A549 (cell line): ENCODE data around the gene SPATS2. TPM values are rescaled to one million over a fixed set of nuclear protein-coding genes. Genes with fewer than 3 reads are reported as not detected.

ENCODE experiments used
- ATAC-seq, 2 experiments: fragments of 200-7000 bp in 1 of 2; fragments of >200 bp in 1 of 2; cut with Nextera tagmentation in 1 of 2; cut with Tn5 transposase in 1 of 2; 3 replicates each; pipeline versions ENCODE4 v1.8.0 to v1.9.1; 2018 to 2020; ENCODE audit warnings: mild to moderate bottlenecking in 1 of 2, moderate library complexity in 1 of 2
- CTCF ChIA-PET: fragments of 300-600 bp; sonication (Branson Sonifier 250); formaldehyde crosslinking; extraction: SDS; loops from one replicate; lab custom pipeline; 2021; ENCODE audit warnings: antibody characterized with exemption, inconsistent platforms; lab: Yijun Ruan, JAX
- POLR2A ChIA-PET: fragments of 350-600 bp; formaldehyde crosslinking; extraction: SDS; loops from one replicate; lab custom pipeline; 2021; ENCODE audit warnings: antibody characterized with exemption, inconsistent platforms; lab: Yijun Ruan, JAX
- DNase-seq, 2 experiments: peaks; one replicate each; pipeline versions ENCODE4 v3.0.0 to v3.0.0-alpha.2; 2011 to 2016; ENCODE audit warnings: low read depth in 1 of 2, low spot score in 1 of 2
- FAIRE-seq: peaks from 2 replicates; lab custom pipeline; 2011; peaks lifted over from hg19 to GRCh38; lab: Jason Lieb, UNC
- H3K27ac ChIP-seq, 2 experiments: fragments of >200 bp; sonication (Bioruptor Twin); formaldehyde crosslinking; 3 replicates each; pipeline ENCODE4 v1.5.1; 2016 to 2017
- H3K4me1 ChIP-seq: fragments of >200 bp; sonication (Bioruptor Twin); formaldehyde crosslinking; 3 replicates; pipeline ENCODE4 v1.6.1; 2016
- H3K4me2 ChIP-seq: fragments of >200 bp; sonication (Bioruptor Twin); formaldehyde crosslinking; 3 replicates; pipeline ENCODE4 v1.6.1; 2016
- H3K4me3 ChIP-seq: fragments of >200 bp; sonication (Bioruptor Twin); formaldehyde crosslinking; 3 replicates; pipeline ENCODE4 v1.5.1; 2016
- H3K9me3 ChIP-seq: fragments of >200 bp; sonication (Bioruptor Twin); formaldehyde crosslinking; 3 replicates; pipeline ENCODE4 v1.6.1; 2016
- BHLHE40 ChIP-seq: IDR thresholded peaks from 2 replicates; pipeline ENCODE4 v1.6.1; 2012; ENCODE audit warnings: low read depth, low read length, inconsistent platforms
- CBX8 ChIP-seq: fragments of 200-600 bp; sonication (generic); IDR thresholded peaks from 2 replicates; pipeline ENCODE4 v1.6.1; 2016
- CEBPB ChIP-seq, 2 experiments: fragments of >200 bp in 1 of 2; sonication (Bioruptor Twin) in 1 of 2; formaldehyde crosslinking in 1 of 2; IDR thresholded peaks; 2 replicates each; pipeline ENCODE4 v1.6.1; 2012 to 2016
- EHF ChIP-seq: fragments of 250-450 bp; sonication (Bioruptor Pico); IDR thresholded peaks from 2 replicates; pipeline ENCODE4 v1.5.0; 2020; ENCODE audit warnings: mild to moderate bottlenecking
- EHMT2 ChIP-seq: fragments of 200-600 bp; sonication (generic); IDR thresholded peaks from 2 replicates; pipeline ENCODE4 v1.6.1; 2016; ENCODE audit warnings: antibody characterized with exemption, low read depth, mild to moderate bottlenecking, moderate library complexity
- EP300 ChIP-seq, 2 experiments: fragments of >200 bp; sonication (Bioruptor Twin); formaldehyde crosslinking; IDR thresholded peaks; 2 replicates in 1 of 2; 3 replicates in 1 of 2; pipeline ENCODE4 v1.6.1; 2016 to 2017
- ESRRA ChIP-seq: fragments of 150-350 bp; IDR thresholded peaks from 2 replicates; pipeline ENCODE4 v1.6.1; 2014; ENCODE audit warnings: mild to moderate bottlenecking, low read length, borderline replicate concordance
- FOSB ChIP-seq: fragments of 250-450 bp; sonication (Bioruptor Pico); IDR thresholded peaks from 2 replicates; pipeline ENCODE4 v1.5.0; 2020; ENCODE audit warnings: mild to moderate bottlenecking, moderate library complexity
- GATA3 ChIP-seq: IDR thresholded peaks from 2 replicates; pipeline ENCODE4 v1.6.1; 2012; ENCODE audit warnings: borderline replicate concordance
- HDAC2 ChIP-seq: fragments of 200-600 bp; sonication (generic); IDR thresholded peaks from 2 replicates; pipeline ENCODE4 v1.6.1; 2016
- HEYL ChIP-seq: fragments of 250-450 bp; sonication (Bioruptor Pico); IDR thresholded peaks from 2 replicates; pipeline ENCODE4 v1.8.0; 2021; ENCODE audit warnings: mild to moderate bottlenecking, moderate library complexity
- HOXA7 ChIP-seq: fragments of 250-450 bp; sonication (Bioruptor Pico); IDR thresholded peaks from 2 replicates; pipeline ENCODE4 v1.5.0; 2020; ENCODE audit warnings: mild to moderate bottlenecking, moderate library complexity
- HOXB13 ChIP-seq: fragments of 250-450 bp; sonication (Bioruptor Pico); IDR thresholded peaks from 2 replicates; pipeline ENCODE4 v1.5.0; 2020; ENCODE audit warnings: low read depth, mild to moderate bottlenecking, moderate library complexity
- HOXB5 ChIP-seq: fragments of 250-450 bp; sonication (Bioruptor Pico); IDR thresholded peaks from 2 replicates; pipeline ENCODE4 v1.5.0; 2020; ENCODE audit warnings: mild to moderate bottlenecking, moderate library complexity
- JUN ChIP-seq, 2 experiments: fragments of >200 bp; sonication (Bioruptor Twin); formaldehyde crosslinking; IDR thresholded peaks; 2 replicates in 1 of 2; 3 replicates in 1 of 2; pipeline ENCODE4 v1.6.1; 2016 to 2017
- MAFK ChIP-seq: fragments of 450-650 bp; IDR thresholded peaks from 2 replicates; pipeline ENCODE4 v1.6.1; 2014; ENCODE audit not compliant: partially characterized antibody
- MAX ChIP-seq: IDR thresholded peaks from 2 replicates; pipeline ENCODE4 v1.6.1; 2012
- MAZ ChIP-seq: fragments of 150-350 bp; IDR thresholded peaks from 2 replicates; pipeline ENCODE4 v1.6.1; 2014; ENCODE audit warnings: antibody characterized with exemption, low read depth, low read length, borderline replicate concordance
- MYC ChIP-seq: IDR thresholded peaks from 2 replicates; pipeline ENCODE4 v1.6.1; 2012; ENCODE audit warnings: mild to moderate bottlenecking, inconsistent platforms, low read length, improper control_type of control experiment, borderline replicate concordance
- NPAS2 ChIP-seq: fragments of 250-450 bp; sonication (Bioruptor Pico); IDR thresholded peaks from 2 replicates; pipeline ENCODE4 v1.8.0; 2022; ENCODE audit warnings: mild to moderate bottlenecking, moderate library complexity, borderline replicate concordance
- NR3C1 ChIP-seq: fragments of >200 bp; sonication (Bioruptor Twin); formaldehyde crosslinking; IDR thresholded peaks from 3 replicates; pipeline ENCODE4 v1.6.1; 2017
- PHF8 ChIP-seq: fragments of 200-600 bp; sonication (generic); IDR thresholded peaks from 2 replicates; pipeline ENCODE4 v1.6.1; 2016; ENCODE audit warnings: low read depth, mild to moderate bottlenecking, antibody characterized with exemption, moderate library complexity, borderline replicate concordance
- POLR2AphosphoS2 ChIP-seq: conservative IDR thresholded peaks from 2 replicates; pipeline ENCODE4 v1.6.1; 2012; ENCODE audit warnings: low read length, improper control_type of control experiment, inconsistent platforms
- RARB ChIP-seq: fragments of 250-450 bp; sonication (Bioruptor Pico); IDR thresholded peaks from 2 replicates; pipeline ENCODE4 v1.8.0; 2021; ENCODE audit warnings: mild to moderate bottlenecking, moderate library complexity
- REST ChIP-seq: fragments of 200-600 bp; sonication (generic); IDR thresholded peaks from 2 replicates; pipeline ENCODE4 v1.6.1; 2016; ENCODE audit warnings: antibody characterized with exemption, mild to moderate bottlenecking, moderate library complexity
- SREBF2 ChIP-seq: fragments of 450-650 bp; IDR thresholded peaks from 2 replicates; pipeline ENCODE4 v1.6.1; 2014; ENCODE audit warnings: mild to moderate bottlenecking, moderate library complexity
- TFCP2L1 ChIP-seq: fragments of 250-450 bp; sonication (Bioruptor Pico); IDR thresholded peaks from 2 replicates; pipeline ENCODE4 v1.5.0; 2021; ENCODE audit warnings: mild to moderate bottlenecking
- USF2 ChIP-seq: fragments of 450-650 bp; IDR thresholded peaks from 2 replicates; pipeline ENCODE4 v1.6.1; 2014; ENCODE audit warnings: antibody characterized with exemption
- ZC3H11A ChIP-seq: fragments of 450-650 bp; IDR thresholded peaks from 2 replicates; pipeline ENCODE4 v1.6.1; 2014; ENCODE audit warnings: antibody characterized with exemption, mild to moderate bottlenecking
- ZSCAN20 ChIP-seq: fragments of 250-450 bp; sonication (Bioruptor Pico); IDR thresholded peaks from 2 replicates; pipeline ENCODE4 v1.8.0; 2022; ENCODE audit warnings: mild to moderate bottlenecking, moderate library complexity
- WGBS: methylation state at CpG from one replicate; pipeline ENCODE4 v1.1.6; 2017; ENCODE audit errors: missing lambda C conversion rate; 5-methylcytosine and 5-hydroxymethylcytosine counted together
- polyA plus RNA-seq, 4 experiments: library from polyadenylated mRNA; depleted of rRNA in 3 of 4; stranded (reverse); fragments of >200 nt; fragmentation: RNase III in 1 of 4; extraction: RNeasy Plus Mini Kit Qiagen cat#74134 plus additional on column Dnase treatment in 1 of 4; gene quantifications; 2 replicates in 3 of 4; 3 replicates in 1 of 4; pipeline ENCODE4 v1.2.3, GENCODE V29; 2011 to 2017
- TF ChIP-seq, protein P1 (sequence below): fragments of 250-450 bp; sonication (Bioruptor Pico); IDR thresholded peaks from 2 replicates; pipeline ENCODE4 v1.5.0; 2020; ENCODE audit warnings: low read depth, mild to moderate bottlenecking, moderate library complexity
- TF ChIP-seq, protein P2 (sequence below): IDR thresholded peaks from 2 replicates; pipeline ENCODE4 v1.6.1; 2012; ENCODE audit warnings: low read depth, borderline replicate concordance

Gene SPATS2
- polyA plus RNA-seq, 2 of the 4 experiments (the other 2 are of a cell fraction): 37.7 to 154 TPM

GRCh38 chr12:49448858-49449257, 81.6 kb downstream of the SPATS2 start (continued):
- no peak for TF ChIP-seq REST
- no peak for TF ChIP-seq ZSCAN20
- no peak for TF ChIP-seq HDAC2
- TF ChIP-seq TFCP2L1: no peak
- no peak for TF ChIP-seq EHMT2
- no peak for TF ChIP-seq SREBF2

DNA sequence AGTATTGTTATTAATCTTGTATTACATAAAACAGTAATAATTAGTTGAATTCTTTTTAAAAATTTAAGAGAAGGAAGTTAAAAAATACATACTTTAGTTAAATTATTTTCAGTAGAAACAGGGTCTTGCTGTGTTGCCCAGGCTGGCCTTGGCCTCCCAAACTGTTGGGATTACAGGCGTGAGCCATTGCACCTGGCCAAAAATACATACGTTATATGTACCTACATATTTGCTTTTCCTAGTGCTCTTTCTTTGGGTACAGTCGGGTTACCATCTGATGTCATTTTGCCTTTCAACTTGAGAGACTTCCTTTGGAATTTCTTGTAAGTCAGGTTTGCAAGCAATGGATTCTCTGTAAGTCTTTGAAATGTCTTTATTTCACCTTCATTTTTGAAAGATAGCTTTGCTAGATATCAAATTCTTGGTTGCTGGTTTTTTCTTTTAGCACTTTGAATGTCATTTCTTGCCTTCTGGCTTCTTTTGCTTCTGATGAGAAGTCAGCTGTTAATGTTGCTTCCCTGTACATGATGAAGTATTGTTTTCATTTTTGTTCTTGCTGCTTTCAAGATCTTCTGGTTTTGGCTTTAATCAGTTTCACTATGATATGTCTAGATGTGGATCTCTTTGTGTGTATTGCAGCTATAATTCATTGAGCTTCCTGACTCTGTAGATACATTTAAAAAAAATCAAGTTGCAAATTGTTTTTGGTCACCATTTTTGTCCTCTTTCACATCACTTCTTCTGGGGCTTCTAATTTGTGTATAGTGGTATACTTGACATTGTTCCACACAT, 84.4 kb downstream of the SPATS2 start:
- CTCF ChIA-PET: interaction anchor here (0.6 to 1.7 kb wide), 5 partner anchors 17 to 128 kb away, joined by 3 to 7 read pairs (median 5); no protein-coding TSS in a partner anchor
- H3K9me3 ChIP-seq: no peaks in the 10 kb centered on the region
- no peak overlapping the region for H3K4me3 ChIP-seq
- H3K27ac ChIP-seq: no peak overlapping the region
- FAIRE-seq: no peak
- no peak overlapping the region for H3K4me2 ChIP-seq
- H3K4me1 ChIP-seq: 0 out of 3 replicates have a peak, but pooled peaks cover 4% of the 10 kb centered on the region
- TF ChIP-seq JUN (IDR thresholded peaks at IDR 0.05): no peak
- TF ChIP-seq MYC: no peak
- no peak for TF ChIP-seq NPAS2 (CRISPR knock-in tag)
- TF ChIP-seq USF2: no peak
- no peak for TF ChIP-seq ESRRA
- TF ChIP-seq HOXA7 (CRISPR knock-in tag): no peak
- TF ChIP-seq BHLHE40: no peak
- no peak for TF ChIP-seq HOXB13
- TF ChIP-seq MAFK: no peak
- no peak for TF ChIP-seq HEYL (CRISPR knock-in tag)
- TF ChIP-seq PHF8: no peak
- no peak for TF ChIP-seq RARB (CRISPR knock-in tag)
- no peak for TF ChIP-seq MAX
- TF ChIP-seq CBX8: no peak
- TF ChIP-seq, all 56 proteins: peak for 0
- 59% methylated on average over 3 of the region's 3 CpGs for WGBS
- ATAC-seq (no peak), DNase-seq (no peak)
- POLR2A ChIA-PET: no interaction called here

DNA sequence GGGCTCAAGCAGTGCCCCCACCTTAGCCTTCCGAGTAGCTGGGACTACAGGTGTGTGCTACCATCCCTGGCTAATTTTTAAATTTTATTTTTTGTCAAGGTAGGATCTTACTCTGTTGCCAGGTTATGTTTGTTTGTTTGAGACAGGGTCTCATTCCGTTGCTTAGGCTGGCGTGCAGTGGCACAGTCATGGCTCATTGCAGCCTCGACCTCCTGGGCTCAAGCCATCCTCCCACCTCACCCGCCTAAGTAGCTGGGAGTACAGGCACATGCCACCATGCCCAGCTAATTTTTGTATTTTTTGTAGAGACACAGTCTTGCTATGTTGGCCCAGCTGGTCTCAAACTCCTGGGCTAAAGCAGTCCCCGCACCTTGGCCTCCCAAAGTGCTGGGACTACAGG, 88.2 kb downstream of the SPATS2 start:
- CTCF ChIA-PET: interaction anchor here (1.7 to 2.4 kb wide), 3 partner anchors 14 to 113 kb away, joined by 4 to 7 read pairs (median 5); partner anchors contain the start of gene SPATS2
- 95% methylated on average over 6 of the region's 6 CpGs for WGBS
- POLR2A ChIA-PET: no interaction called here
- peak in 1 of 2 experiments; percentile 26; a peak in 3 of 6 replicates for ATAC-seq
- Histone ChIP-seq H3K4me3 (no peak overlapping the region), H3K27ac (no peak overlapping the region), H3K4me2 (no peak overlapping the region), H3K4me1 (0 out of 3 replicates have a peak, but pooled peaks cover 4% of the 10 kb centered on the region), H3K9me3 (no peaks in the 10 kb centered on the region)
- no peak for TF ChIP-seq GATA3
- TF ChIP-seq CEBPB (IDR thresholded peaks at IDR 0.05): no peak
- TF ChIP-seq MAZ: no peak
- no peak for TF ChIP-seq EHF
- TF ChIP-seq, protein P1, sequence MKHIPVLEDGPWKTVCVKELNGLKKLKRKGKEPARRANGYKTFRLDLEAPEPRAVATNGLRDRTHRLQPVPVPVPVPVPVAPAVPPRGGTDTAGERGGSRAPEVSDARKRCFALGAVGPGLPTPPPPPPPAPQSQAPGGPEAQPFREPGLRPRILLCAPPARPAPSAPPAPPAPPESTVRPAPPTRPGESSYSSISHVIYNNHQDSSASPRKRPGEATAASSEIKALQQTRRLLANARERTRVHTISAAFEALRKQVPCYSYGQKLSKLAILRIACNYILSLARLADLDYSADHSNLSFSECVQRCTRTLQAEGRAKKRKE (CRISPR knock-in tag): no peak
- TF ChIP-seq EP300 (IDR thresholded peaks at IDR 0.05): no peak
- no peak for TF ChIP-seq ZC3H11A
- no peak for TF ChIP-seq CBX8
- TF ChIP-seq POLR2AphosphoS2: no peak
- TF ChIP-seq, protein P2, sequence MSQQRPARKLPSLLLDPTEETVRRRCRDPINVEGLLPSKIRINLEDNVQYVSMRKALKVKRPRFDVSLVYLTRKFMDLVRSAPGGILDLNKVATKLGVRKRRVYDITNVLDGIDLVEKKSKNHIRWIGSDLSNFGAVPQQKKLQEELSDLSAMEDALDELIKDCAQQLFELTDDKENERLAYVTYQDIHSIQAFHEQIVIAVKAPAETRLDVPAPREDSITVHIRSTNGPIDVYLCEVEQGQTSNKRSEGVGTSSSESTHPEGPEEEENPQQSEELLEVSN: no peak
- no peak for TF ChIP-seq EHMT2
- no peak for TF ChIP-seq BHLHE40
- no peak for TF ChIP-seq ESRRA
- TF ChIP-seq NR3C1: no peak
- no peak for TF ChIP-seq HOXB13
- no peak for TF ChIP-seq FOSB
- no peak for TF ChIP-seq HOXB5 (CRISPR knock-in tag)
- no peak for DNase-seq
- no peak for FAIRE-seq
